Measurements from ENCODE around the gene ZFPM1. TPM values are rescaled to one million over a fixed set of nuclear protein-coding genes. Genes with fewer than 3 reads are reported as not detected.
A peak's percentile ranks its signal among the peaks of the same experiment; 100 is the strongest.

Gene ZFPM1
- total RNA-seq, 1 donor from 2014 or later = 8.4 TPM

DNA sequence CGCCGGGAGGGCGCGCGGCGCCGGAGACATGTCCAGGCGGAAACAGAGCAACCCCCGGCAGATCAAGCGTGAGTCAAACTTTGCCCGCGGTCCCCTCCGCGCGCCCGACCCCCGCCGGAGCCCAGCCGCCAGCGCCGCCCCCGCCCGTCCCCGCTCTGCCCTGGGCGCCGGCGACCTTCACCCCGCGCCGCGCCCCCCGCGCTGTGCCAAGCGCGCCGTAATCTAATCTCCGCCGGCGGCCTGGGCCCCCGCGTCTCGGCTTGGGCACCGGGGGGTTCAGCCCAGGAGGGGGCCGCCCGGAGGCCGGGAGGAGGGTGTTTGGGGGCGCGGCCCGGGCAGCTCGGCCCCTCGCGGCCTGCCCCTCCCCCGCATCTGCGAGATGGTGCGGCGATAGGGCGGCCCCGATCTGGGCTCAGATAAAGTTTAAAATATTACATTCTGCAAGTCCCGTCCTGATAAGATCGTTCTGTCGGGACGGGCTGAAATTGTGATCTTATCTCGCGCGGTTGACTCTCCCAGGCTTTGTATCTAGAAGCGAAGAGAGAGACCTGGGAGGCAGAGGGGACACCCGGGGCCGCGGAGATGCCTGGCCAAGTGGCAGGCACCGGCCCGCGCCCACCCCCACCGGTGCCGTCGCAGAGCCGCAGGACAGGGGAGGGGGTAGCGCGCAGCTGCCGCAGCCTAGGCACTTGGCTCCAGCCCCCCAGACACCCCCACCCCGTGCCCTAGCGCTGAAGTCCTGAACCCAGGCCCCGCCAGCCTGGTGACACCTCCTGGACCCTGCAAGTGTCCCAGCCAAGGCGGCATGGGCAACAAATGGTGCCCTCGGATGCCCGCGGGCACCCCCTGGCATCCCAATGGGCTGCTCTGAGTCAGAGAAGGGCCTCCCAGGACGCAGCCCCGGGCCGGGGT lies 787 bp downstream of the ZFPM1 start:
- H3K4me3 ChIP-seq = peak overlapping the region; percentile 63
- intact Hi-C loops (cut with DNase I) = no loop called here
- peaks cover 23% of the 10 kb centered on the region for H3K4me1 ChIP-seq
- H3K9me3 ChIP-seq = no peaks in the 10 kb centered on the region
- no peak for ATAC-seq
- H3K27ac ChIP-seq = no peak overlapping the region
- TF ChIP-seq, protein P1, sequence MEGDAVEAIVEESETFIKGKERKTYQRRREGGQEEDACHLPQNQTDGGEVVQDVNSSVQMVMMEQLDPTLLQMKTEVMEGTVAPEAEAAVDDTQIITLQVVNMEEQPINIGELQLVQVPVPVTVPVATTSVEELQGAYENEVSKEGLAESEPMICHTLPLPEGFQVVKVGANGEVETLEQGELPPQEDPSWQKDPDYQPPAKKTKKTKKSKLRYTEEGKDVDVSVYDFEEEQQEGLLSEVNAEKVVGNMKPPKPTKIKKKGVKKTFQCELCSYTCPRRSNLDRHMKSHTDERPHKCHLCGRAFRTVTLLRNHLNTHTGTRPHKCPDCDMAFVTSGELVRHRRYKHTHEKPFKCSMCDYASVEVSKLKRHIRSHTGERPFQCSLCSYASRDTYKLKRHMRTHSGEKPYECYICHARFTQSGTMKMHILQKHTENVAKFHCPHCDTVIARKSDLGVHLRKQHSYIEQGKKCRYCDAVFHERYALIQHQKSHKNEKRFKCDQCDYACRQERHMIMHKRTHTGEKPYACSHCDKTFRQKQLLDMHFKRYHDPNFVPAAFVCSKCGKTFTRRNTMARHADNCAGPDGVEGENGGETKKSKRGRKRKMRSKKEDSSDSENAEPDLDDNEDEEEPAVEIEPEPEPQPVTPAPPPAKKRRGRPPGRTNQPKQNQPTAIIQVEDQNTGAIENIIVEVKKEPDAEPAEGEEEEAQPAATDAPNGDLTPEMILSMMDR (IDR thresholded peaks at IDR 0.05) = no peak
- H3K36me3 ChIP-seq = no peaks in the 10 kb centered on the region
- no peaks in the 10 kb centered on the region for H3K27me3 ChIP-seq
- DNase-seq = no peak

DNA sequence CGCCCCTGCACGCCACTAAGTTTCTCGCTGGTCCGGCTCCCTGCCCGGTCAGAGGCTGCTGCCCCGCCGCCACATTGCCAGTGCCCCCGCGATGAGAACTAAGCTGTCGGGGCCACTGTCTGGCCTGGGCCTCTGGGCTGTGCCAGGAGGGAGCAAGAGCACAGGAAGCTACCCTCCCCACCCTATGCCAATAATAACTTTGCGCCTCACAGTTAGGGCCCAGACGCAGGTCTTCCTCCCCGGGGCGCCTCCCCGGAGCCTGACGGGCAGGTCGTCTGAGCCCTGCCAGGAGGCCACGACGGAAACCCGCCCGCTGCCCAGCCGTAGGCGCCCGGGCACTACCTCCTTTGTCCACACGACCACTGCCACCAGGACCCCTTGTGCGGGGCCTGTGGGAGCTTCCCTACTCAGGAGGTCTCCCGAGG lies 1.5 kb downstream of the ZFPM1 start:
- TF ChIP-seq, protein P1 (IDR thresholded peaks at IDR 0.05) = no peak
- DNase-seq (no peak), ATAC-seq (no peak)
- Histone ChIP-seq H3K27me3 (no peaks in the 10 kb centered on the region), H3K9me3 (no peaks in the 10 kb centered on the region), H3K4me1 (peaks cover 23% of the 10 kb centered on the region), H3K36me3 (no peaks in the 10 kb centered on the region), H3K4me3 (peak overlapping the region; percentile 63), H3K27ac (no peak overlapping the region)
- intact Hi-C loops (cut with DNase I) = no loop called here

DNA sequence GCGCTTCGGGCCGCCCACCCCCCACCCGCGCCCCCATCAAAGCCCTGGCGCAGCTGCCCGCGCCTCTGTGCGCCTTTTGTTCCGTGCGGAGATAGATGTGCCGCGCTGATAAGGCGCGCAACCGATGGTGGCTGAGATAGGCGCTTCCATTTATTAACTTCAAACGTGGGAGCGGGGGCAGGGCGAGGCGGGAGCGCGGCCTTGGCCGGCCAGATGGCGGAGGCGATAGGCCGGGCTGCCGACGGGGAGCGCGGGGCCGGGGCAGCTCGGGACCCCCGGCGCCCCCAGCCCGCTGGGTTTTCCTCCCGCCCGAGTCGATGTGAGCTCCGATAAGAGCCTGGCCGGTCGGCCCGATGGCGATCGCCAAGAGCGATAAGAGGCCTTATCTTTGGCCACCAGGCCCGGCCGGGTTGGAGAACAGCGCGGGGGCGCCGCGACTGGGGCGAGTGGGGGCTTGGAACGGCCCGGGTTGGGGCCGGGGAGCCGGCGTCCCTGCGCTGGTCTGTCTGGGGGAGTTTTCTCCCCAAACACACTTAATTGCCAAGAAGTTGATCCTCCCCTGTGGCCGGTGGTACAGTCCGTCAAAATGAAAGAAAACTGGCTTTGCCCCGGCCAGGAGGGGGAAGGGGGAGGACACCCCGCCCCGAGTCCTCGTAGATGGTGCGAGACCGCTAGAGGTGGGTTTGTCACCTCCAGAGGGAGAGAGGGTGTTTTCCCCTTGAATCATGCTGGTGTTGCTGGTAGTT lies 2.7 kb downstream of the ZFPM1 start:
- Histone ChIP-seq H3K4me1 (peaks cover 23% of the 10 kb centered on the region), H3K4me3 (peak overlapping the region; percentile 63), H3K9me3 (no peaks in the 10 kb centered on the region), H3K27me3 (no peaks in the 10 kb centered on the region), H3K36me3 (no peaks in the 10 kb centered on the region), H3K27ac (peak overlapping the region; percentile 71)
- ATAC-seq = no peak
- intact Hi-C loops (cut with DNase I) = no loop called here
- TF ChIP-seq, protein P1 (IDR thresholded peaks at IDR 0.05) = peak; percentile 3
- peak; percentile 78 for DNase-seq

DNA sequence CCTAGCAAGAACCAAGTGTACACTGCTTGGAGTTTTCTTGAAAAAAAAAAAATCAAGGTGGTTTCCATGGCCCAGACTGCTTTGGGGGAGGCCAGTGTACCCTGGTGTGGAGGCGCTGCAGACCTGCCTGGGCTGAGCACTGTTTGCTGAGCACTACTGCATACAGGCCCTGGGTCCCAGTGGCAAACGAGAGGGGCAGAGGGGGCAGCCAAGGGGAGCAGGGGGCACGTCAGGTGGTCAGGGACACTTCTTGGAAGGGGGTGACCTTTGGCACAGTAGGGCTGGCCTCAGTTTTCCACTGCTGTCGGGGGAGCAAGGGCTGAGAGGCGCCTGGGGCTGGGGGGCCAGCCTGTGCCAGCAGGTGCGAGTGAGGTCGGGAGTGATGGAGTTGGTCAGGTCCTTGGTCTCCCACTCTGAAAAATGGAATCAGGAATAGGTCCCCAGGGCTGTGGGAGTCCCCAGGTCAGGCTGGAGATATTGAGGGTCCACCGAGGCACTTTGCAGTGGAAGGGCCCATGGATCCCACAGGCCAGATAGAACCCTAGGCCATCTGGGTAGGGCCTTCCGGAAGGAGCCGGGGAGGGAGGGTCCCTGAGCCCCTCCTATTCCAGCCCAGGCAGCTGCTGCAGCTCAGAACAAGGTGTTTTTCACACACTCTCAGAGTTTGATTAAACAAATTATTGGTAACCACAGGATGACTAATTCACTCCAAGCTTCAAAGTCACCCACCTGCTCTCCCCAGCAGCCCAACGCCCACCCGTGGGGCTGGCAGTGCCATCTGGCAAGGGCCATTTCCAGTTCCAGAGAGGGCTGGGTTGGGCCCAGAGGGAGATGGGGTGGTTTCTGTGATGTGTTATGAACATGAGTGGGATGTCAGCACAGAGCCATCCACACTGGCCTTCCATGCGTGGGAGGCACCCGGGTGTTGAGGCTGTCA lies 3.5 kb downstream of the ZFPM1 start:
- intact Hi-C loops (cut with DNase I) = no loop called here
- Histone ChIP-seq H3K36me3 (no peaks in the 10 kb centered on the region), H3K4me3 (peak overlapping the region; percentile 63), H3K27ac (peak overlapping the region; percentile 71), H3K9me3 (no peaks in the 10 kb centered on the region), H3K27me3 (no peaks in the 10 kb centered on the region), H3K4me1 (peaks cover 26% of the 10 kb centered on the region)
- ATAC-seq = no peak
- TF ChIP-seq, protein P1 (IDR thresholded peaks at IDR 0.05) = no peak
- DNase-seq = no peak

Measured in upper lobe of right lung (tissue), 1 donor.